OCI-LY3 (cell line): ENCODE measurements around the gene ACKR4.

Experiments used
- EZH2phosphoT487 ChIP-seq: fragments of 200-600 bp; shearing (Covaris generic); IDR thresholded peaks from 2 replicates; pipeline ENCODE4 v1.6.1; 2018; ENCODE audit warnings: antibody characterized with exemption, mixed run types, low read depth
- TF ChIP-seq, protein P1 (sequence below): fragments of 200-600, 300-600 bp; sonication (generic); IDR thresholded peaks from 2 replicates; pipeline ENCODE4 v1.5.1; 2014; ENCODE audit warnings: antibody characterized with exemption, low read length, low read depth

DNA sequence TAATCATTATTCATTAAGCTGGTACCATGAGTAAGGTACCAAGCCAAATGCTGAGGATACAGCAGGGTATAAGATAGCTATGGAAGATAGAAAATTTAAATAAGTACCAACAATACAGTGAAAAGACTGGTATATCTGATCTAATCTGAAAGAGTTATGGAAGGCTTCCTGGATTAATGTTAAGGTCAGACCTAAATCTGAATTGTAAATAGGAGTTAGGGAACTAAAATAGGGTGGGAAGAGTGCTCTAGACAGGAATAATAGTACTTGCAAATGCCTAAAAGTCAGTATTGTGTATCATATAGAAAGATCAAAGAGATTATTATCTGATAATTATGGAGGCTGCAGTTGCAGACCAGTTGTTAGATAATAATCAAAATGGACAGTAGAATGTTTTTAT lies 2.6 kb upstream of the ACKR4 start:
- TF ChIP-seq, protein P1, sequence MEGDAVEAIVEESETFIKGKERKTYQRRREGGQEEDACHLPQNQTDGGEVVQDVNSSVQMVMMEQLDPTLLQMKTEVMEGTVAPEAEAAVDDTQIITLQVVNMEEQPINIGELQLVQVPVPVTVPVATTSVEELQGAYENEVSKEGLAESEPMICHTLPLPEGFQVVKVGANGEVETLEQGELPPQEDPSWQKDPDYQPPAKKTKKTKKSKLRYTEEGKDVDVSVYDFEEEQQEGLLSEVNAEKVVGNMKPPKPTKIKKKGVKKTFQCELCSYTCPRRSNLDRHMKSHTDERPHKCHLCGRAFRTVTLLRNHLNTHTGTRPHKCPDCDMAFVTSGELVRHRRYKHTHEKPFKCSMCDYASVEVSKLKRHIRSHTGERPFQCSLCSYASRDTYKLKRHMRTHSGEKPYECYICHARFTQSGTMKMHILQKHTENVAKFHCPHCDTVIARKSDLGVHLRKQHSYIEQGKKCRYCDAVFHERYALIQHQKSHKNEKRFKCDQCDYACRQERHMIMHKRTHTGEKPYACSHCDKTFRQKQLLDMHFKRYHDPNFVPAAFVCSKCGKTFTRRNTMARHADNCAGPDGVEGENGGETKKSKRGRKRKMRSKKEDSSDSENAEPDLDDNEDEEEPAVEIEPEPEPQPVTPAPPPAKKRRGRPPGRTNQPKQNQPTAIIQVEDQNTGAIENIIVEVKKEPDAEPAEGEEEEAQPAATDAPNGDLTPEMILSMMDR = no peak
- no peak for TF ChIP-seq EZH2phosphoT487
